PFSK-1 (cell line): Measurements from ENCODE around the gene ZC3H8.

ENCODE experiments used
- FOXP2 ChIP-seq: optimal IDR thresholded peaks from 2 replicates; pipeline ENCODE3; 2011; ENCODE audit warnings: borderline replicate concordance, control low read depth, inconsistent platforms; ENCODE audit not compliant: insufficient read depth; ENCODE audit errors: extremely low read length, extremely low read depth
- POLR2AphosphoS5 ChIP-seq: IDR thresholded peaks from 2 replicates; pipeline ENCODE4 v1.6.1; 2012; ENCODE audit warnings: low read depth, mild to moderate bottlenecking, control low read depth, low read length, moderate library complexity
- REST ChIP-seq, 2 experiments: IDR thresholded peaks; 2 replicates each; pipeline versions ENCODE4 v1.6.1 to v1.8.0; 2011 to 2012; ENCODE audit warnings: low read depth in 2 of 2, low read length in 2 of 2, control low read depth in 1 of 2, inconsistent platforms in 1 of 2, mild to moderate bottlenecking in 1 of 2, moderate library complexity in 1 of 2; ENCODE audit not compliant: insufficient read depth in 1 of 2
- SIN3A ChIP-seq: IDR thresholded peaks from 2 replicates; pipeline ENCODE4 v1.6.1; 2012; ENCODE audit warnings: mild to moderate bottlenecking, low read length, moderate library complexity, borderline replicate concordance; ENCODE audit not compliant: insufficient read depth
- TAF1 ChIP-seq: IDR thresholded peaks from 2 replicates; pipeline ENCODE4 v1.6.1; 2012; ENCODE audit warnings: low read length, control low read depth, borderline replicate concordance; ENCODE audit not compliant: insufficient read depth

The ZC3H8 gene

GRCh38 chr2:112175958-112176573, 78.8 kb downstream of the ZC3H8 start:
- TF ChIP-seq TAF1 = no peak
- no peak for TF ChIP-seq REST (IDR thresholded peaks at IDR 0.05; ENCODE audit: insufficient read depth in 1 of 2, low read depth in 2 of 2, low read length in 2 of 2)
- no peak for TF ChIP-seq FOXP2
- no peak for TF ChIP-seq SIN3A
- no peak for TF ChIP-seq POLR2AphosphoS5

GRCh38 chr2:112175333-112175732, 79.5 kb downstream of the ZC3H8 start:
- TF ChIP-seq FOXP2 (no peak), REST (IDR thresholded peaks at IDR 0.05; ENCODE audit: insufficient read depth in 1 of 2, low read depth in 2 of 2, low read length in 2 of 2) (no peak), SIN3A (no peak), POLR2AphosphoS5 (no peak), TAF1 (no peak)

GRCh38 chr2:112174383-112174782, 80.5 kb downstream of the ZC3H8 start:
- TF ChIP-seq POLR2AphosphoS5 (no peak), REST (IDR thresholded peaks at IDR 0.05; ENCODE audit: insufficient read depth in 1 of 2, low read depth in 2 of 2, low read length in 2 of 2) (no peak), TAF1 (no peak), FOXP2 (no peak), SIN3A (no peak)

GRCh38 chr2:112173646-112174319, 81.1 kb downstream of the ZC3H8 start:
- TF ChIP-seq POLR2AphosphoS5 (no peak), FOXP2 (no peak), TAF1 (no peak), REST (IDR thresholded peaks at IDR 0.05; ENCODE audit: insufficient read depth in 1 of 2, low read depth in 2 of 2, low read length in 2 of 2) (no peak), SIN3A (no peak)
